Cardiac fibroblast (primary cell): Measurements from ENCODE around the gene SMIM38.

Experiments
- DNase-seq, 2 donors: peaks; one replicate each; pipeline versions ENCODE4 v3.0.0 to v3.0.0-alpha.2; 2010; ENCODE audit warnings: low read depth in 2 of 2
- H3K4me3 ChIP-seq, 2 donors: replicated peaks in 1 of 2; 1 replicate in 1 of 2; 2 replicates in 1 of 2; pipeline ENCODE4 v1.5.1; 2011; ENCODE audit warnings: low read depth in 2 of 2, low read length in 2 of 2, mild to moderate bottlenecking in 2 of 2, moderate library complexity in 1 of 2
- CTCF ChIP-seq: IDR thresholded peaks from one replicate; pipeline ENCODE4 v1.5.1; 2011; ENCODE audit warnings: low read depth, mild to moderate bottlenecking, low read length, inconsistent platforms

SMIM38 gene

DNA sequence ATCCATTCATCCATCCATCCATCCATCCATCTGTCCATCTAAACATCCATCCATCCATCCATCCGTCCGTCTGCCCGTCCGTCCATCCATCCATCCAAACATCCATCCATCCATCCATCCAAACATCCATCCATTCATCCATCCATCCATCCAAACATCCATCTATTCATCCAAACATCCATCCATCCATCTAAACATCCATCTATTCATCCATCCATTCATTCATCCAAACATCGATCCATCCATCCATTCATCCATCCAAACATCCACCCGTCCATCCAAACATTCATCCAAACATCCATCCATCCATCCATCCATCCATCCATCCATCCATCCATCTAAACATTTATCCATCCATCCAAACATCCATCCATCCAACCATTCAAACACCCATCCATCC is 45.3 kb upstream of the SMIM38 start:
- H3K4me3 ChIP-seq: no peak overlapping the region
- TF ChIP-seq CTCF: no peak
- no peak for DNase-seq

GRCh38 chr11:69111624-69112542 is 43.9 kb upstream of the SMIM38 start:
- peak in 1 of 2 donors; percentile 16 for DNase-seq
- H3K4me3 ChIP-seq: no peak overlapping the region
- no peak for TF ChIP-seq CTCF

DNA sequence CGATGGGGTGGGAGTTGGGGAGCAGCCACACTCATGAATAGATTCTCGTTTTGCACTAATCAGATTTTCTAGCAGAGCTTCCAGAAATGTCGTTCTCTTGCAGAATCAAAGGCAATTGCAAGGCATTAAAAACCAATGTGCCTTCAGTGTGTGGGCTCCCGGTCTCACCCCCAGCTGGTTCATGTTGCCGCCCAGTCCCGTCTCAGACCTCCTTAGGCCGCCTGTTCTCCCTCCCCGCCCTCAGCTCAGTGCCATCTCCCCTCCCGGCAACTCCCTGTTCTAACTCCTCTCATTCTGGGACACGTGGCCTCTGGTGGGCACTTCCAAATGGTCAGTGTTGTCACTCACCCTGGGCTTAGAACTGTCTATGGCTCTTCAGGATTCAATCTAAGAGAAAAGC is 42.5 kb upstream of the SMIM38 start:
- H3K4me3 ChIP-seq: no peak overlapping the region
- no peak for DNase-seq
- TF ChIP-seq CTCF: no peak

GRCh38 chr11:69113646-69114340 is 41.9 kb upstream of the SMIM38 start:
- no peak for DNase-seq
- no peak for TF ChIP-seq CTCF
- H3K4me3 ChIP-seq: no peak overlapping the region

DNA sequence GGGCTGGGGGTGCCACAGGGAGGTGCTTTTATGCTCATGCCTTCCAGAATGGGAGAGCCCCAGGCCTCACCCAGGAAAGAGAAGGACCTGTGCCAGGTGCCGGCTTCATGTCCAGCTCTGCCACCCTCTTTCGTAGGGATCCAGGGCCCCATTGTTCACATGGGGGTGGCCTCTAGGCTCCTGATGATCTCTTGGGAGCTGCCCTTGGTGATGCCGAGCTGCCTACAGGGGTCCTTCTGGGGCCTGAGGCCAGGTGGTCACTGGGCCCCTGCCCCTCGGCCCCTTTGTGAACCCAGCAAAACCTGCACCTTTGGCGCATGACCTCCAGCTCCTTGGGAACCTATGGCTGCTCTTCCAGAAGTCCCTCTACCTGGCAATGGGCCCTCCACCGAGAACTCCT is 41.4 kb upstream of the SMIM38 start:
- no peak for TF ChIP-seq CTCF
- no peak for DNase-seq
- no peak overlapping the region for H3K4me3 ChIP-seq

GRCh38 chr11:69114811-69115523 is 40.8 kb upstream of the SMIM38 start:
- DNase-seq: no peak
- no peak for TF ChIP-seq CTCF
- no peak overlapping the region for H3K4me3 ChIP-seq
